Effector CD4-positive, alpha-beta T cell (primary cell): ENCODE data around the gene NEU2.
"Not testable (repeated sequence)": the region's sequence is repeated elsewhere in the genome, so short reads cannot be mapped to it uniquely, and the experiment has no call there.

Source experiments
- DNase-seq: peaks from one replicate; pipeline ENCODE4 v3.0.0-alpha.2; 2020

Gene NEU2

GRCh38 chr2:233035426-233036161, 3.1 kb downstream of the NEU2 start:
- DNase-seq = no peak

DNA sequence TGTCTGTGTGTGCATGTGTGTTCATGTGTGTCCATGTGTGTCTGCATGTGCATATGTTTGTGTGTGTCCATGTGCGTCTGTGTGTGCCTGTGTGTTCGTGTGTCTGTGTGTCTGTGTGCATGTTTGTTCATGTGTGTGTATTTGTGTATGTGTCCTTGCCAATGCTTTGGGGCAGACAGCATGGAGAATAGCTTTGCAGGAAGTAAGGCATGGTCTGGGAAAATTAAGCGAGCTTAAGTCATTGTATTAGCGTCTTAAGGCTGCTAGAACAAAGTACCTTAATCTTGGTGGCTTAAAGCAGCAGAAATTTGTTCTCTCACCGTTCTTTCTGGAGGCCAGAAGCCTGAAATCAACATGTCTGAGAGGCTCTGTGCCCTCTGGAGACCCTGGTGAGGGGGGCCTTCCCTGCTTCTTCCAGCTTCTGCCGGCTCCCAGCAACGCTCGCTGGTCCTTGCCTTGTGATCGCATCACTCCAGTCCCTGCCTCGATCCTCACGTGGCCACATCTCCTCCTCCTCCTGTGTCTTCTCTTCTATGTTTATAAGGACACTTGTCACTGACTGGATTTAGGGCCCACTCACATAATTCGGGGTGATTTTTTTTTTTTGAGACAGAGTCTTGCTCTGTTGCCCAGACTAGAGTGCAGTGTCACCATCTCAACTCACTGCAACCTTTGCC, 3.8 kb downstream of the NEU2 start:
- no peak for DNase-seq

GRCh38 chr2:233037078-233037477, 4.6 kb downstream of the NEU2 start:
- DNase-seq = no peak

DNA sequence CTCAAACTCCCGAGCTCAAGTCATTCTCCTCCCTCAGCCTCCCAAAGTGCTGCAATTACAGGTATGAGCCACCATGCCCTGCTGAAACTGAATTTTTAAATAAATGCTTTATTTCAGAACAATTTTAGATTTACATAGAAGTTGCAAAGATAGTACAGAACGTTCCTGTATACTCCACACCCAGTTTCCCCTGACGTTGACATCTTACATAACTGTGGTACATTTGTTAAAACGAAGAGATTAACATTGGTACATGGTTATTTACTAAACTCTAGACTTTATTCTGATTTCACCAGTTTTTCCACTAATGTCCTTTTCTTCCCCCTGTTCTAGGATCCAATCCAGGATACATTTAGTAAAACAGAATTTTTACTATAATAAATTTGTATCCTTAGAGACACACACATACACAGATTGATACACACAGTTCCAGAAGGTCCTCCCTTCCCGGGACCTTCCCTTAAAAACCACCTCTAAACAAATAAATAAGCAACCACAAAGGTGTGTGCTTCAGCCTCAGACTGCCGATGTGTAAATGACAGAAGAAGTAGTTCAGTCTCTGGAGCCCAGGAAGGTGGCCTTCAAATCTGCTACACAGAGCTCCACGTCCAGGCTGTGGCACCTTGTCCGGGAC, 6.9 kb downstream of the NEU2 start:
- no peak for DNase-seq

DNA sequence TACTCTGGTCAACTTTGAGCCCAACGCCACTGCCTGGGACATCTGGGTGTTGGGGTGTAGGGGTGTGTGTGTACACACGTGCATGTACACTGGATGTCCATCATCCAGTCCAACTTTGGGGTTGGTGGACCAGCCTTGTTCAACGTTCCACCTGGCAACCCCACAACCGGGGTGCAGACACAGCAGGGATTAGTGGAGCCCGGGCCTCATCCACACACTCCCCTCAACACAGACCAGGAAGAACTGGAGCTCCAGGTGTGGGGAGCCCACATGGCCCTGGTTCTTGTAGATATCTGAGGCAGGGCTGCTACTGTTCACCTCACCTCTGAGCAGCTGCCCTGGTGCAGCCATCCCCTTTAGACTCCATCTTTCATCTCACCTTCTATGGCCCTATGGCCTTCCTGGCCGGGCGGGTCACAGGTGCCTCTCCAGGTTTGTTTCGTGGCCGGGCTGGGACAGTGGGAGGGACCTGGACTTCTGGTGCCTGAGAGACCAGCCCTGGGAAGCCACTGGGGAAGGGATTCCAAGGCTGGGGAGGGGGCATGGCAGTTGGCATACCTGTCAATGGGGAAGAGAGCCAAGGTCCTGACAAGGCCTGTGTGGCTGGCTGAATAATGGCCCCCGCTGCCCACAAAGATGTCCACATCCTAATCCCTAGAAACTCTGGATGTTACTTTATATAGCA, 7.5 kb downstream of the NEU2 start:
- no peak for DNase-seq

GRCh38 chr2:233040571-233040970, 8.1 kb downstream of the NEU2 start:
- no peak for DNase-seq

GRCh38 chr2:233041722-233042323, 9.4 kb downstream of the NEU2 start:
- DNase-seq = no peak

DNA sequence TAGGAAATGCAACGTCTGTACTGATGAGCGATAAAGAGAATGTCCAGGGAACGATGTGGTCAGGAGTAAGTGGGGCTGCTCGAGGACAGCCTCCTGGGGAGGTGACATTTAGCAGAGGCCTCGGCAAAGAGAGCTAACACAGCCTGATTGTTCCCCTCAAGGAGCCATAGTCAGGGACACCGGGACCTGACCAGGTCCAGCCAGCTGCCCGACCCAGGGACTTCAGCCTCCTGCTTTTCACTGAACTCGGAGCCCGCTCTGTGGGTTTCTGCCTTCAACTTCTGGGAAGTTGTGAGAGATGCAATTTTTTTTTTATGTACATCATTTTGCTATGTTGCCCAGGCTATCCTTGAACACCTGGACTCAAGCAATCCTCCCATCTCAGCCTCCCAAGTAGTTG, 10.1 kb downstream of the NEU2 start:
- DNase-seq = no peak

DNA sequence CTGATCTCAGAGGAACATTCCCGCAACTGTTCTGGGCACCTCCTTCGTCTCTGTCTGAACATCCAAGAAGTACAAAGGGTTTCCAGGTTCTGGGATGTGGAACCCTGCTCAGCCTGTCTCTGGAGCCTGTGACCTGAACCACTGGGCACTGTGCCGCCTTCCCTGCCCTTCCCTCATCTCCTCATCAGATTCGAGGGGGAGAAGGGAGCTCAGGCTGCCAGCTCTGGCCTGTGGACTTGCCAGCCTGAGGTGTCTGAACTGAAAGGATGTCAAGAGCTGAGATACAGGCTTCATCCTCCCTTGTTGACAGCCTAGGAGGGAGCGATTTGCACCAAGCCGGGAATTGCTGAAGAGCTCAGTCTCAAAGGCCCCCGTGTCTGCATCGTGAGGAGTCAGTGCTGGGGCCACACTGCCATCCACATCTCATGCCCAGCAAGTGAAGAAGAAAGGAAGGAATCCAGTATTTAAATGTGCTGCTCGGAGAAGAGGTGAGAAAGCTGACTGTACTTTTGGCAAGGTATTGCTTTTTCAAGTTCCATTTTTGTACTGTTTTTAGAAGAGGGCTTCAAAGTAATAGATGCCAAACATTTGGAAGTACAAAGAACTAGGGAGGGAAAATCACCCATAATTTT, 12.6 kb downstream of the NEU2 start:
- DNase-seq = no peak

DNA sequence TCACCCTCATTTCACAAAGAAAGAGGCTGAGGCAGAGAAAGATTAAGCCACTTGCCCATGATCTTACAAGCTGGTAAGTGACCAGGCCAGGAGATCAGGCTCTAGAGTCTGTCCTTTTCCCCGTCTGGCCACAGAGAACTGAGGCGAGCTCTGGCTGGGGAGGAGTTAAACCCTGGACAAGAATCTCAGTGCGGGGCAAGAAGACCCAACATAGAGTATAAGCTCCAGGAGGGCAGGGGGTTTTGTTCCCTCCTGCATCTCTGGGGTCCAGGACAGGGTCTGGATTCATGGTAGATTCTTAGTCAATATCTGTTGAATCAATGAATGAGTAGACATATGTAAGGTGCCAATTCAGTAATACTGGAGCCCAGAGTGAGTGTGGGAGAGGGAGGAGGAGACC, 14.7 kb downstream of the NEU2 start:
- DNase-seq = no peak

DNA sequence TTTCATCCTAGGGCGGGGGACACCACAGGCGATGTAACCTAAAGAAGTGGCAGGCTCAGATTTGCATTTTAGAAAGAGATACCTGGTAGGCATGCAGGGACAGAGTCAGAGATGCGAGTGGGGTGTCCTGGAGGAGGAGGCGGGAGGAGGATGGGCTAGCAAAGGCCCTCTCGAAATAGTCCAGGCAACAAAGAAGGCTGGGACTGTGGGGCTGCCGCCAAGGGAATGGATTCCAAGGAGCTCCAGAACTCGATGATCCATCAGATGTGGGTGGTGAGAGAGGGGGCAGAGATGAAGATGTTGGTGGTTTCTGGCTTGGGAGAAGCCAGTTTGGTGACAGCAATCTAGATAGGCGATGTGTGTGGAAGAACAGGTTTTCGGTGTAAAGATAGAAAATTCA, 15.2 kb downstream of the NEU2 start:
- DNase-seq = no peak

DNA sequence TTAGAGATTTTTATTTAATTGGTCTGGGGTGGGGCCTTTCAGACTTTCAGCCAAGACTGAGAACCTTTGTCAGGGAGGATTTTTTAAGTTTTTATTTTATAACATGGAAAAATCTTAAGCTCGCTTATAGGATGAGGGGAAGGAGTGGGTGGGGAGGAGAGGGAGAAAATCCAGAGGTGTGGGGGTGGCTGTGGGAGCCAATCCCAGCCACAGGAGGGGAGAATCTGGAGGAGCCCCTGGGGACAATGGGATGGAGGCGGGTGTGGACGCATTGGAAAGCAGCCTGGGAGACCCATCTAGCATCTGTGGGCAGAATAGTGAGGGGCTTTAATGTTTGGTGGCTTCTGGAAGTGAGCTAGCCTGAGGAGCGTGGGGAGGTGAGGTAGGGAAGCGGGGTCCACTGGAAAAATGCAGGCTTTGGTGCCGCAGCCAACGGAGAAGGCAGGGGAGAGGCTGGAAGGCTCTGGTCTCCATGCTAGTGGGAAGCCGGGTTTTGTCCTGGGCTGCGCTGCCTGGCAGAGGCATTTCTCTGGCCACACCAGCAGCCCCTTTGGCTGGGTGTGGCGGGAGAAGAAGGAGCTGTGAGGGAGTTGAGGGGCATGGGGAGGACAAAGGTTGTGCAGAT, 16.2 kb downstream of the NEU2 start:
- DNase-seq = no peak

- no peak for DNase-seq
These were observed 16.8 kb downstream of the NEU2 start for GRCh38 chr2:233049194-233049761.

- no peak for DNase-seq
These were observed 19.0 kb downstream of the NEU2 start for GRCh38 chr2:233051241-233052149.

DNA sequence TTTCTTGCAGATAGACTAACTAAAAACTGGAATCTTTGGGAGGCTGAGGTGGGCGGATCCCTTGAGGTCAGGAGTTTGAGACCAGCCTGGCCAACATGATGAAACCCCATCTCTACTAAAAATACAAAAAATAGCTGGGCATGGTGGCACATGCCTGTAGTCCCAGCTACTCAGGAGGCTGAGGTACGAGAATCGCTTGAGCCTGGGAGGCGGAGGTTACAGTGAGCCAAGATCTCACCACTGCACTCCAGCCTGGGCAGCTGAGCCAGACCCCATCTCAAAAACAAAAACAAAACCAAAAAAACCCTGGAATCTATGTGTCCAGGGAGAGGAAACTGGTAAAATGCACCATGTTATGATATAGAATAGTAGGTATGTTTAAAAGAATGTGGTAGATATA, 20.0 kb downstream of the NEU2 start:
- DNase-seq = not testable (repeated sequence)

- DNase-seq = peak; percentile 67
These were observed 21.7 kb downstream of the NEU2 start for GRCh38 chr2:233053928-233054784.

DNA sequence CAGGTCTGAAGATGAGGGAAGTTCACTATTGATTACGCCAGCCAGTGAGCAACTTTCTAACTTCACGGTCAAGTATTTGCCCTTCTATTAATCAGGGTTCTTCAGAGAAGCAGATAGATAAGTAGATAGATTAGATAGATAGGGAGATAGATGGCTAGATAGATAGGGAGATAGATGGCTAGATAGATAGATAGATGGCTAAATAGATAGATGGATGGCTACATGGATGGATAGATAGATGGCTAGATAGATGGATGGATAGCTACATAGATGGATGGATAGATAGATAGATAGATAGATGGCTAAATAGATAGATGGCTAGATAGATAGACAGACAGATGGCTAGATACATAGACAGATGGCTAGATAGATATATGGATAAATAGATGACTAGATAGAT, 22.9 kb downstream of the NEU2 start:
- DNase-seq = no peak

GRCh38 chr2:233056961-233057605, 24.6 kb downstream of the NEU2 start:
- no peak for DNase-seq
